GM18867 (cell line): Measurements from ENCODE around the gene TNFRSF6B.
"Not testable (repeated sequence)": the region's sequence is repeated elsewhere in the genome, so short reads cannot be mapped to it uniquely, and the experiment has no call there.

ENCODE experiments used
- ATAC-seq: cut with Tn5 transposase; IDR thresholded peaks from one replicate; pipeline ENCODE4 v1.9.1; 2021; ENCODE audit warnings: mild to moderate bottlenecking, moderate library complexity; ENCODE audit not compliant: unreplicated experiment

Gene TNFRSF6B

GRCh38 chr20:63696628-63697356 lies at the start of gene TNFRSF6B:
TNFRSF6B (plus strand) TSS chr20:63696652; CDS start chr20:63696768, 116 bp downstream.
- ATAC-seq, result no peak

GRCh38 chr20:63648190-63648589 lies 48.3 kb upstream of the TNFRSF6B start:
- no peak for ATAC-seq

GRCh38 chr20:63648895-63649589 lies 47.4 kb upstream of the TNFRSF6B start:
- no peak for ATAC-seq

GRCh38 chr20:63650486-63650885 lies 46.0 kb upstream of the TNFRSF6B start:
- ATAC-seq, result not testable (repeated sequence)

- ATAC-seq, result no peak
Measured at GRCh38 chr20:63651942-63652191, 44.6 kb upstream of the TNFRSF6B start.

- ATAC-seq, result no peak
Measured at GRCh38 chr20:63652192-63652980, 44.1 kb upstream of the TNFRSF6B start.

- no peak for ATAC-seq
Measured at GRCh38 chr20:63653041-63653973, 43.1 kb upstream of the TNFRSF6B start, which contains the start of gene STMN3. STMN3 (minus strand) TSS chr20:63653424; CDS start chr20:63653345, 79 bp downstream.

GRCh38 chr20:63653974-63654668 lies 42.3 kb upstream of the TNFRSF6B start:
- no peak for ATAC-seq

- ATAC-seq, result no peak
Measured at GRCh38 chr20:63655249-63655648, 41.2 kb upstream of the TNFRSF6B start.

- ATAC-seq, result no peak
Measured at GRCh38 chr20:63656451-63656850, 40.0 kb upstream of the TNFRSF6B start.

- ATAC-seq, result no peak
Measured at GRCh38 chr20:63657260-63657936, 39.1 kb upstream of the TNFRSF6B start.

- ATAC-seq, result peak; percentile 85
Measured at GRCh38 chr20:63657937-63658748, 38.3 kb upstream of the TNFRSF6B start, which contains the start of gene RTEL1. RTEL1 (plus strand) TSS chr20:63658312; CDS start chr20:63659403, 1,091 bp downstream.

GRCh38 chr20:63658749-63659187 lies 37.7 kb upstream of the TNFRSF6B start:
- ATAC-seq, result peak; percentile 18

GRCh38 chr20:63659370-63659769 lies 37.1 kb upstream of the TNFRSF6B start:
- no peak for ATAC-seq

GRCh38 chr20:63660174-63660573 lies 36.3 kb upstream of the TNFRSF6B start:
- ATAC-seq, result not testable (repeated sequence)

GRCh38 chr20:63660622-63661021 lies 35.8 kb upstream of the TNFRSF6B start:
- no peak for ATAC-seq

- ATAC-seq, result no peak
Measured at GRCh38 chr20:63661108-63661507, 35.3 kb upstream of the TNFRSF6B start.
